ENCODE results near the gene RHPN2. TPM values are rescaled to one million over a fixed set of nuclear protein-coding genes. Genes with fewer than 3 reads are reported as not detected.
"Not testable (repeated sequence)": the region's sequence is repeated elsewhere in the genome, so short reads cannot be mapped to it uniquely, and the experiment has no call there.

The RHPN2 gene
- total and polyA plus RNA-seq, 7 donors, result 1.7 to 84.8 (median 3.2) TPM

DNA sequence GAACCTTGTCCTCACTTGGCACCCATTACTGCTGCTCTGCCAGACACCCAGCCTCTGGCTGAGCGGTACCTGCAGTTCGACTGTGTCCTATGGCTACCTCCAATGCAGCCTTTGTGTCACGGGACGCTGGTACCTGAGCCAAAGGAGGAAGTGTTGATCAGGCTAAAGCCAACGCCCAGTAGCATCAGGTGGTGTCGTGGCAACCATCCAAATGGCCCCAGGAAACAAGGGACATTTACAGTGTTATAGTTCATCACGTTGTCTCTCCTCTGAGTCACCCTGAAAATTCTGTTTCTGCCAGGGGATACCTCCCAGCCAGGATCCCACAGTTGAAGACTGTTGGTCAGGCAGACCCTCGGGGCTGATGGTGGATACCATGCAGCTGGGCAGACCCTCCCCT lies 10.1 kb downstream of the RHPN2 start:
- TF ChIP-seq POLR2A (IDR thresholded peaks at IDR 0.05), result no peak
- peak in 1 of 4 donors; percentile 18 for TF ChIP-seq POLR2AphosphoS5 (IDR thresholded peaks at IDR 0.05)
- Histone ChIP-seq H3K9me3 (no peaks in the 10 kb centered on the region), H3K36me3 (no peaks in the 10 kb centered on the region), H3K27ac (no peak overlapping the region), H3K4me1 (no peaks in the 10 kb centered on the region), H3K27me3 (peaks cover 0 to 2% (median 0%) of the 10 kb centered on the region in 3 donors), H3K4me3 (no peak overlapping the region)
- 16 to 60% methylated on average over 8 of the region's 8 CpGs for WGBS, 2 donors
- DNase-seq, result no peak
- intact Hi-C loops (cut with DNase I), result no loop called here

GRCh38 chr19:33052352-33052972 lies 12.2 kb downstream of the RHPN2 start:
- WGBS, 2 donors, result 12 to 59% methylated on average over 8 of the region's 8 CpGs
- no peaks in the 10 kb centered on the region for H3K9me3 ChIP-seq
- TF ChIP-seq EP300 (IDR thresholded peaks at IDR 0.05), result no peak
- TF ChIP-seq, protein P1, sequence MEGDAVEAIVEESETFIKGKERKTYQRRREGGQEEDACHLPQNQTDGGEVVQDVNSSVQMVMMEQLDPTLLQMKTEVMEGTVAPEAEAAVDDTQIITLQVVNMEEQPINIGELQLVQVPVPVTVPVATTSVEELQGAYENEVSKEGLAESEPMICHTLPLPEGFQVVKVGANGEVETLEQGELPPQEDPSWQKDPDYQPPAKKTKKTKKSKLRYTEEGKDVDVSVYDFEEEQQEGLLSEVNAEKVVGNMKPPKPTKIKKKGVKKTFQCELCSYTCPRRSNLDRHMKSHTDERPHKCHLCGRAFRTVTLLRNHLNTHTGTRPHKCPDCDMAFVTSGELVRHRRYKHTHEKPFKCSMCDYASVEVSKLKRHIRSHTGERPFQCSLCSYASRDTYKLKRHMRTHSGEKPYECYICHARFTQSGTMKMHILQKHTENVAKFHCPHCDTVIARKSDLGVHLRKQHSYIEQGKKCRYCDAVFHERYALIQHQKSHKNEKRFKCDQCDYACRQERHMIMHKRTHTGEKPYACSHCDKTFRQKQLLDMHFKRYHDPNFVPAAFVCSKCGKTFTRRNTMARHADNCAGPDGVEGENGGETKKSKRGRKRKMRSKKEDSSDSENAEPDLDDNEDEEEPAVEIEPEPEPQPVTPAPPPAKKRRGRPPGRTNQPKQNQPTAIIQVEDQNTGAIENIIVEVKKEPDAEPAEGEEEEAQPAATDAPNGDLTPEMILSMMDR (IDR thresholded peaks at IDR 0.05), result no peak
- TF ChIP-seq POLR2A (IDR thresholded peaks at IDR 0.05), result no peak
- no peak for TF ChIP-seq POLR2AphosphoS5 (IDR thresholded peaks at IDR 0.05)
- H3K27ac ChIP-seq, result peak overlapping the region in 1 of 4 donors; percentile 7
- intact Hi-C loops (cut with DNase I), result no loop called here
- no peaks in the 10 kb centered on the region for H3K4me1 ChIP-seq
- H3K36me3 ChIP-seq, result no peaks in the 10 kb centered on the region
- DNase-seq, result no peak
- H3K27me3 ChIP-seq, result no peaks in the 10 kb centered on the region
- H3K4me3 ChIP-seq, result no peak overlapping the region

- no peak overlapping the region for H3K4me3 ChIP-seq
- no peaks in the 10 kb centered on the region for H3K36me3 ChIP-seq
- TF ChIP-seq EP300 (IDR thresholded peaks at IDR 0.05) (no peak), POLR2A (IDR thresholded peaks at IDR 0.05) (no peak), POLR2AphosphoS5 (IDR thresholded peaks at IDR 0.05) (no peak)
- TF ChIP-seq, protein P1 (IDR thresholded peaks at IDR 0.05), result no peak
- DNase-seq, result no peak
- intact Hi-C loops (cut with DNase I), result no loop called here
- H3K9me3 ChIP-seq, result no peaks in the 10 kb centered on the region
- H3K4me1 ChIP-seq, result no peaks in the 10 kb centered on the region
- no peaks in the 10 kb centered on the region for H3K27me3 ChIP-seq
- H3K27ac ChIP-seq, result no peak overlapping the region
- 88 to 97% methylated on average over 3 of the region's 3 CpGs for WGBS, 2 donors
These were observed 14.6 kb downstream of the RHPN2 start for GRCh38 chr19:33050110-33050509.

DNA sequence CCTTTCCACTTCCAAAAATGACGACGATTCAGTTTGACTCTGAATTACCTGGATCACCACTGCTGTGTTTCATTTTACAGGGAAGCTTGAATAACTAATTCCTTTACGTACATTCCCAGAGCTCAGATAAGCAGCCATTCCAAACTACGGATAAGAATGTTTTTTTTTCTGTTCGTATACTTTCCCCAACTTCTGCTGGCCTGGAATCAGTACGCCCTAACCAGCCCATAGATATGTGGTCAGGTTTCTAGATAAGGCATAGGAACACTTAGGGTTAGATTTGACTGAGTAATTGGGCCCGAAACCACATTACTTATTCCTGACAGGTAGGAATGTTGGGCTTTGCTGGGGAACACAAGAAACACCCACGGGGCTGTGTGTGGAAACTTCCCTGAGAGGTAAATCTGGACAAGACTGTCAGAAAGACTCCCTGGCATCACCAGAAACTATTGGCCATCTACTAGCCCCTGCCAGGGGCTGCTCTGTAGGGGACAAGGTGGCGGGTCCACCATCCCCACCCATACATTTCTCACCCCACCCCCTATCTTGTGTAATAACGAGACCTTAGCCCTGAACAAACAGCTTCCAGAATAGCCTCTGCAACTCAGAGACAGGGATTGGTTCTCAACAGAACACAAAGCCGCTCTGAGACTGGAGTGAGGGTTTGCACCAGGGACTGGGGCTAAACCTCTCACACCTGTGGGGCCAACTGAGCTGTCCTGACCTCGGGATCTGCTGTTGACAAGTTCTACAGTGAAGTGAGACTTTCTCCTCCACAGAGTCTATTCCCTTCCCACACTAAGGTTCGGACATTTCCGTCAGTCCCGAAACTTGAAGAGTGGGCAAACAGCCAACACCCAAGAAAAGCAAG lies 15.6 kb downstream of the RHPN2 start:
- no peak for DNase-seq
- no peaks in the 10 kb centered on the region for H3K27me3 ChIP-seq
- H3K36me3 ChIP-seq, result no peaks in the 10 kb centered on the region
- H3K27ac ChIP-seq, result no peak overlapping the region
- no peaks in the 10 kb centered on the region for H3K4me1 ChIP-seq
- no peak overlapping the region for H3K4me3 ChIP-seq
- intact Hi-C loops (cut with DNase I), result no loop called here
- no peaks in the 10 kb centered on the region for H3K9me3 ChIP-seq
- WGBS, 2 donors, result 24 to 66% methylated on average over 15 of the region's 15 CpGs
- TF ChIP-seq, protein P1 (IDR thresholded peaks at IDR 0.05), result no peak
- no peak for TF ChIP-seq EP300 (IDR thresholded peaks at IDR 0.05)
- no peak for TF ChIP-seq POLR2AphosphoS5 (IDR thresholded peaks at IDR 0.05)
- TF ChIP-seq POLR2A (IDR thresholded peaks at IDR 0.05), result no peak

DNA sequence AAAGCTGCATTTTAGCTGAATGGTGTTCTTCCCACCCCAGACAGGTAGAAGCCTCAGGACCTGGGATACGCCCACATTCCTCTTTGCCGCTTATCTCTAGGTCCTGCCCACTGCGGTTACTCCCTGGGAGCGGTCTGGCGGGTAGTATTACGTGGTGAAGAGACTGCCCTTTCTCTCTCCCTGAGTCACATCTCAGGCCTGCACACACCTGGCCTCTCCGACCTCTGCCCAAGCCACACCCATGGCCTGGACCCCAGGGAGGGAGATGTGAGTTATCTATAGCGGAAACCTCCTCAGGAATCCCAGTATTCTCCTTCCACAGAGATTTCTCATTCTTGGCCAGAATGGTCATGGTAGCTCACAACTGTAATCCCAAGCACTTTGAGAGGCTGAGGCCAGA lies 17.3 kb downstream of the RHPN2 start:
- 22 to 60% methylated on average over 8 of the region's 8 CpGs for WGBS, 2 donors
- Histone ChIP-seq H3K4me3 (no peak overlapping the region), H3K9me3 (no peaks in the 10 kb centered on the region), H3K36me3 (no peaks in the 10 kb centered on the region), H3K27me3 (no peaks in the 10 kb centered on the region), H3K27ac (no peak overlapping the region), H3K4me1 (no peaks in the 10 kb centered on the region)
- DNase-seq, result no peak
- intact Hi-C loops (cut with DNase I), result no loop called here
- TF ChIP-seq POLR2A (IDR thresholded peaks at IDR 0.05) (no peak), POLR2AphosphoS5 (IDR thresholded peaks at IDR 0.05) (no peak), EP300 (IDR thresholded peaks at IDR 0.05) (no peak)
- TF ChIP-seq, protein P1 (IDR thresholded peaks at IDR 0.05), result no peak

DNA sequence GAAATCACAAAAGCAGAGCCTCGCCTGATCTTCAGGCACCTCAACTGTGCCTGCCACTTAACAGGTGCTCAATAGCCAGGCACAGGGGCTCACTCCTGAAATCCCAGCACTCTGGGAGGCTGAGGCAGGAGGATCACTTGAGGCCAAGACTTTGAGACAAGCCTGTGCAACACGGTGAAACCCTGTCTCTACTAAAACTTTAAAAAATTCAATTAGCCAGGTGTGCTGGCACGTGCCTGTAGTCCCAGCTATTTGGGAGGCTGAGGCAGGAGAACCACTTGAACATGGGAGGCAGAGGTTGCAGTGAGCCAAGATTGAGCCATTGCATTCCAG lies 22.9 kb downstream of the RHPN2 start:
- intact Hi-C loops (cut with DNase I); H3K4me3 ChIP-seq; H3K27ac ChIP-seq; DNase-seq; H3K27me3 ChIP-seq; H3K4me1 ChIP-seq; H3K9me3 ChIP-seq; H3K36me3 ChIP-seq: not testable (repeated sequence)
- 16 to 64% methylated on average over 3 of the region's 3 CpGs for WGBS, 2 donors

Measured in sigmoid colon (tissue), 7 donors.